Liver (tissue), 9 donors: ENCODE data around the gene THAP2. TPM values are rescaled to one million over a fixed set of nuclear protein-coding genes. Genes with fewer than 3 reads are reported as not detected.

Experiments
- DNase-seq: peaks from one replicate; pipeline ENCODE4 v3.0.0-alpha.2; 2017; ENCODE audit warnings: low spot score
- H3K27ac ChIP-seq, 2 donors: one replicate each; pipeline ENCODE4 v1.7.0; 2013; ENCODE audit warnings: inconsistent platforms in 2 of 2, low read length in 2 of 2, control low read depth in 1 of 2, low read depth in 1 of 2, mild to moderate bottlenecking in 1 of 2
- H3K27me3 ChIP-seq, 4 donors: one replicate each; pipeline versions ENCODE4 v1.6.1 to v1.7.0; 2013; ENCODE audit warnings: low read length in 3 of 4, inconsistent platforms in 1 of 4, mild to moderate bottlenecking in 1 of 4, moderate library complexity in 1 of 4; ENCODE audit not compliant: control insufficient read depth in 4 of 4, insufficient read depth in 4 of 4
- H3K36me3 ChIP-seq, 4 donors: one replicate each; pipeline versions ENCODE4 v1.6.1 to v1.7.0; 2013; ENCODE audit warnings: low read length in 3 of 4, mild to moderate bottlenecking in 3 of 4, low read depth in 1 of 4, moderate library complexity in 1 of 4; ENCODE audit not compliant: control insufficient read depth in 4 of 4, insufficient read depth in 3 of 4
- H3K4me1 ChIP-seq, 4 donors: one replicate each; pipeline versions ENCODE4 v1.6.1 to v1.7.0; 2013; ENCODE audit warnings: low read length in 3 of 4, mild to moderate bottlenecking in 3 of 4, moderate library complexity in 1 of 4; ENCODE audit not compliant: control insufficient read depth in 4 of 4, insufficient read depth in 4 of 4
- H3K4me3 ChIP-seq, 3 donors: one replicate each; pipeline versions ENCODE4 v1.6.1 to v1.7.0; 2013; ENCODE audit warnings: low read length in 3 of 3, control low read depth in 1 of 3, low read depth in 1 of 3, mild to moderate bottlenecking in 1 of 3
- H3K9ac ChIP-seq, 2 donors: one replicate each; pipeline ENCODE4 v1.7.0; 2013; ENCODE audit warnings: low read length in 2 of 2, mild to moderate bottlenecking in 2 of 2, moderate library complexity in 2 of 2, control low read depth in 1 of 2, low read depth in 1 of 2
- H3K9me3 ChIP-seq, 4 donors: one replicate each; pipeline versions ENCODE4 v1.6.1 to v1.7.0; 2013; ENCODE audit warnings: low read length in 3 of 4; ENCODE audit not compliant: control insufficient read depth in 4 of 4
- ATF3 ChIP-seq: IDR thresholded peaks from 2 replicates; pipeline ENCODE4 v1.6.1; 2016; ENCODE audit warnings: antibody characterized with exemption
- CTCF ChIP-seq: fragments of 150-350 bp; IDR thresholded peaks from 2 replicates; pipeline ENCODE4 v1.5.1; 2017; ENCODE audit warnings: improper control_type of control experiment, low read depth, low read length; ENCODE audit not compliant: missing input control
- EGR1 ChIP-seq, 2 donors: IDR thresholded peaks; 2 replicates each; pipeline ENCODE4 v1.6.1; 2016 to 2018; ENCODE audit warnings: antibody characterized with exemption in 2 of 2, low read depth in 2 of 2
- FOXA1 ChIP-seq: IDR thresholded peaks from 2 replicates; pipeline ENCODE4 v1.6.1; 2016; ENCODE audit warnings: antibody characterized with exemption
- FOXA2 ChIP-seq: IDR thresholded peaks from 2 replicates; pipeline ENCODE4 v1.6.1; 2016; ENCODE audit warnings: antibody characterized with exemption
- GABPA ChIP-seq, 2 donors: IDR thresholded peaks in 1 of 2; conservative IDR thresholded peaks in 1 of 2; 2 replicates each; pipeline ENCODE4 v1.6.1; 2016; ENCODE audit warnings: antibody characterized with exemption in 2 of 2, mild to moderate bottlenecking in 1 of 2, moderate library complexity in 1 of 2
- HNF4A ChIP-seq, 2 donors: conservative IDR thresholded peaks; 2 replicates each; pipeline ENCODE4 v1.6.1; 2016; ENCODE audit warnings: antibody characterized with exemption in 2 of 2, mild to moderate bottlenecking in 2 of 2
- HNF4G ChIP-seq: IDR thresholded peaks from 2 replicates; pipeline ENCODE4 v1.6.1; 2016; ENCODE audit warnings: antibody characterized with exemption
- JUND ChIP-seq, 2 donors: IDR thresholded peaks; 2 replicates each; pipeline ENCODE4 v1.6.1; 2016; ENCODE audit warnings: antibody characterized with exemption in 2 of 2
- MAX ChIP-seq: IDR thresholded peaks from 2 replicates; pipeline ENCODE4 v1.6.1; 2016; ENCODE audit warnings: antibody characterized with exemption
- NR2F2 ChIP-seq: IDR thresholded peaks from 2 replicates; pipeline ENCODE4 v1.6.1; 2016; ENCODE audit warnings: antibody characterized with exemption
- RAD21 ChIP-seq, 2 donors: IDR thresholded peaks; 2 replicates each; pipeline ENCODE4 v1.6.1; 2016; ENCODE audit warnings: antibody characterized with exemption in 2 of 2, mild to moderate bottlenecking in 2 of 2
- REST ChIP-seq: IDR thresholded peaks from 2 replicates; pipeline ENCODE4 v1.6.1; 2016; ENCODE audit warnings: antibody characterized with exemption, mild to moderate bottlenecking
- RXRA ChIP-seq, 2 donors: IDR thresholded peaks; 2 replicates each; pipeline ENCODE4 v1.6.1; 2017 to 2018; ENCODE audit warnings: antibody characterized with exemption in 2 of 2, mild to moderate bottlenecking in 1 of 2
- SP1 ChIP-seq: IDR thresholded peaks from 2 replicates; pipeline ENCODE4 v1.6.1; 2018; ENCODE audit warnings: antibody characterized with exemption, mild to moderate bottlenecking
- TAF1 ChIP-seq: conservative IDR thresholded peaks from 2 replicates; pipeline ENCODE4 v1.6.1; 2016; ENCODE audit warnings: antibody characterized with exemption, mild to moderate bottlenecking
- WGBS: extraction: QIAGEN DNeasy Blood & Tissue Kit; methylation state at CpG from one replicate; pipeline ENCODE4 v1.1.7; 2013; 5-methylcytosine and 5-hydroxymethylcytosine counted together
- polyA plus RNA-seq, 2 donors: library from polyadenylated mRNA; stranded (reverse) in 1 of 2; unstranded in 1 of 2; fragments of 200-250 nt in 1 of 2; fragments of >200 nt in 1 of 2; fragmentation: Nextera tagmentation in 1 of 2; extraction: Ambion mirVana in 1 of 2; gene quantifications; one replicate each; pipeline versions ENCODE4 v1.2.1 to v1.2.3, GENCODE V29; 2013 to 2015
- total RNA-seq, 2 donors: library from RNA; depleted of rRNA; stranded (reverse); fragments of >200 nt; gene quantifications; one replicate each; pipeline ENCODE4 v1.2.3, GENCODE V29; 2014
- TF ChIP-seq, protein P1 (sequence below): IDR thresholded peaks from 2 replicates; pipeline ENCODE4 v1.6.1; 2016; ENCODE audit warnings: antibody characterized with exemption
- donor health status: healthy.
- donor health status: healthy.
- donor health status: healthy.
- donor health status: healthy.
- donor health status: healthy.

The THAP2 gene
- total and polyA plus RNA-seq, 4 donors: 0.82 to 2.5 (median 1.5) TPM

DNA sequence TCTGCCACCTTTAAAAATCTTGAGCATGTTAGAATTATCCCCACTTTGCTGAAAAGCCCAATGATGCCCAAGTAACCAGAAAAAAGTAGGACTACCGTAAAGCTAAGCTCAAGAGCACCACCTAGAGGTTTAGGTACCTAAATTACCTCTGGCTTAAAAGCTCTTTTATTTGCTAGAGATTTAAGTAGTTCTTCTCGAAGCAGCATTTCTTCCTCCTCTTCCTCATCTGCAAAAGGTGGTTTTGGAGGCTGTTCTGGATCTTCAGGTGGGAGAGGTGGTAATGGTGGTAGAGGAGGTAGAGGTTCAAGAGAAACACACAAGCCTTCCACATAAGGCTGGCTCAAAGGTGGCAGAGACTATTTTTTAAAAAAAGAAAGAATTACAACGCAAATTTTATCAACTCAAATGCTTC is 27.4 kb upstream of the THAP2 start:
- H3K27ac ChIP-seq: no peak overlapping the region
- H3K9me3 ChIP-seq: no peaks in the 10 kb centered on the region
- H3K9ac ChIP-seq: no peak overlapping the region
- no peak for TF ChIP-seq MAX
- TF ChIP-seq CTCF: peak; percentile 55
- no peak for TF ChIP-seq EGR1 (IDR thresholded peaks at IDR 0.05; ENCODE audit: low read depth in 2 of 2)
- no peak for TF ChIP-seq GABPA (IDR thresholded peaks at IDR 0.05 in 1 of 2, conservative IDR thresholded peaks at IDR 0.05 in 1 of 2)
- TF ChIP-seq RAD21 (IDR thresholded peaks at IDR 0.05): peak; percentile 75 to 81
- no peaks in the 10 kb centered on the region for H3K4me1 ChIP-seq
- DNase-seq: no peak
- H3K27me3 ChIP-seq: no peaks in the 10 kb centered on the region
- H3K36me3 ChIP-seq: peaks cover 10 to 64% (median 53%) of the 10 kb centered on the region in 4 donors
- H3K4me3 ChIP-seq: no peak overlapping the region
- 30% methylated on average over 3 of the region's 3 CpGs for WGBS

GRCh38 chr12:71638499-71638898 is 25.6 kb upstream of the THAP2 start:
- no peak overlapping the region for H3K27ac ChIP-seq
- H3K4me3 ChIP-seq: no peak overlapping the region
- no peaks in the 10 kb centered on the region for H3K9me3 ChIP-seq
- no peaks in the 10 kb centered on the region for H3K4me1 ChIP-seq
- no peaks in the 10 kb centered on the region for H3K27me3 ChIP-seq
- DNase-seq: no peak
- H3K9ac ChIP-seq: no peak overlapping the region
- TF ChIP-seq RAD21 (IDR thresholded peaks at IDR 0.05) (no peak), FOXA1 (no peak), RXRA (IDR thresholded peaks at IDR 0.05) (no peak), MAX (no peak), HNF4G (no peak), GABPA (IDR thresholded peaks at IDR 0.05 in 1 of 2, conservative IDR thresholded peaks at IDR 0.05 in 1 of 2) (no peak), JUND (IDR thresholded peaks at IDR 0.05) (no peak), EGR1 (IDR thresholded peaks at IDR 0.05; ENCODE audit: low read depth in 2 of 2) (no peak), CTCF (no peak), NR2F2 (no peak), ATF3 (no peak), FOXA2 (no peak), SP1 (no peak), HNF4A (conservative IDR thresholded peaks at IDR 0.05) (no peak), REST (no peak), TAF1 (no peak)
- TF ChIP-seq, protein P1, sequence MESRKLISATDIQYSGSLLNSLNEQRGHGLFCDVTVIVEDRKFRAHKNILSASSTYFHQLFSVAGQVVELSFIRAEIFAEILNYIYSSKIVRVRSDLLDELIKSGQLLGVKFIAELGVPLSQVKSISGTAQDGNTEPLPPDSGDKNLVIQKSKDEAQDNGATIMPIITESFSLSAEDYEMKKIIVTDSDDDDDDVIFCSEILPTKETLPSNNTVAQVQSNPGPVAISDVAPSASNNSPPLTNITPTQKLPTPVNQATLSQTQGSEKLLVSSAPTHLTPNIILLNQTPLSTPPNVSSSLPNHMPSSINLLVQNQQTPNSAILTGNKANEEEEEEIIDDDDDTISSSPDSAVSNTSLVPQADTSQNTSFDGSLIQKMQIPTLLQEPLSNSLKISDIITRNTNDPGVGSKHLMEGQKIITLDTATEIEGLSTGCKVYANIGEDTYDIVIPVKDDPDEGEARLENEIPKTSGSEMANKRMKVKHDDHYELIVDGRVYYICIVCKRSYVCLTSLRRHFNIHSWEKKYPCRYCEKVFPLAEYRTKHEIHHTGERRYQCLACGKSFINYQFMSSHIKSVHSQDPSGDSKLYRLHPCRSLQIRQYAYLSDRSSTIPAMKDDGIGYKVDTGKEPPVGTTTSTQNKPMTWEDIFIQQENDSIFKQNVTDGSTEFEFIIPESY: no peak
- peaks cover 7 to 61% (median 45%) of the 10 kb centered on the region in 4 donors for H3K36me3 ChIP-seq
